CD4-positive, alpha-beta T cell treated with Interleukin-1 beta for 1 hour (primary cell): Measurements from ENCODE around the gene NEUROD2.

Experiments used
- DNase-seq, 2 donors: peaks; one replicate each; pipeline ENCODE4 v3.0.0-alpha.2; 2020 to 2022

The NEUROD2 gene

GRCh38 chr17:39618246-39618913 lies 10.7 kb upstream of the NEUROD2 start:
- DNase-seq: no peak

- DNase-seq: peak; percentile 47
Measured at GRCh38 chr17:39617446-39618245, 9.9 kb upstream of the NEUROD2 start.

GRCh38 chr17:39617100-39617445 lies 9.4 kb upstream of the NEUROD2 start:
- no peak for DNase-seq

GRCh38 chr17:39615434-39615833 lies 7.7 kb upstream of the NEUROD2 start:
- DNase-seq: no peak

- no peak for DNase-seq
Measured at GRCh38 chr17:39614545-39615157, 6.9 kb upstream of the NEUROD2 start.

- DNase-seq: no peak
Measured at GRCh38 chr17:39612935-39613464, 5.3 kb upstream of the NEUROD2 start.

- DNase-seq: no peak
Measured at GRCh38 chr17:39612291-39612894, 4.7 kb upstream of the NEUROD2 start.

GRCh38 chr17:39611401-39612112 lies 3.8 kb upstream of the NEUROD2 start:
- DNase-seq: no peak

GRCh38 chr17:39609416-39610025 lies 1.8 kb upstream of the NEUROD2 start:
- DNase-seq: no peak

- DNase-seq: no peak
Measured at GRCh38 chr17:39608142-39608981, 642 bp upstream of the NEUROD2 start.

- DNase-seq: no peak
Measured at GRCh38 chr17:39607057-39607850, 466 bp downstream of the NEUROD2 start.

GRCh38 chr17:39606434-39607056 lies 1.2 kb downstream of the NEUROD2 start:
- DNase-seq: no peak

- no peak for DNase-seq
Measured at GRCh38 chr17:39605492-39606433, 2.0 kb downstream of the NEUROD2 start.

- no peak for DNase-seq
Measured at GRCh38 chr17:39604911-39605491, 2.7 kb downstream of the NEUROD2 start.

- DNase-seq: no peak
Measured at GRCh38 chr17:39603304-39604016, 4.3 kb downstream of the NEUROD2 start.

- no peak for DNase-seq
Measured at GRCh38 chr17:39602533-39603303, 5.0 kb downstream of the NEUROD2 start.
